ENCODE results near the gene THTPA. TPM values are rescaled to one million over a fixed set of nuclear protein-coding genes. Genes with fewer than 3 reads are reported as not detected.

THTPA gene
- total RNA-seq, 1 donor from 2014 or later: 115 TPM

GRCh38 chr14:23558346-23559009, 2.4 kb downstream of the THTPA start:
- H3K9me3 ChIP-seq: no peaks in the 10 kb centered on the region
- no peak overlapping the region for H3K27ac ChIP-seq
- no peak overlapping the region for H3K4me3 ChIP-seq
- peaks cover 5 to 21% of the 10 kb centered on the region in 2 donors for H3K4me1 ChIP-seq
- no peaks in the 10 kb centered on the region for H3K27me3 ChIP-seq
- no peak for DNase-seq (ENCODE audit: low spot score in 2 of 2)
- intact Hi-C loops (cut with DNase I): loop anchor here (5.0 to 10.0 kb wide), 3 partner anchors 194 to 534 kb away; partner anchors contain the start of genes EFS, PABPN1 and PCK2
- TF ChIP-seq, protein P1, sequence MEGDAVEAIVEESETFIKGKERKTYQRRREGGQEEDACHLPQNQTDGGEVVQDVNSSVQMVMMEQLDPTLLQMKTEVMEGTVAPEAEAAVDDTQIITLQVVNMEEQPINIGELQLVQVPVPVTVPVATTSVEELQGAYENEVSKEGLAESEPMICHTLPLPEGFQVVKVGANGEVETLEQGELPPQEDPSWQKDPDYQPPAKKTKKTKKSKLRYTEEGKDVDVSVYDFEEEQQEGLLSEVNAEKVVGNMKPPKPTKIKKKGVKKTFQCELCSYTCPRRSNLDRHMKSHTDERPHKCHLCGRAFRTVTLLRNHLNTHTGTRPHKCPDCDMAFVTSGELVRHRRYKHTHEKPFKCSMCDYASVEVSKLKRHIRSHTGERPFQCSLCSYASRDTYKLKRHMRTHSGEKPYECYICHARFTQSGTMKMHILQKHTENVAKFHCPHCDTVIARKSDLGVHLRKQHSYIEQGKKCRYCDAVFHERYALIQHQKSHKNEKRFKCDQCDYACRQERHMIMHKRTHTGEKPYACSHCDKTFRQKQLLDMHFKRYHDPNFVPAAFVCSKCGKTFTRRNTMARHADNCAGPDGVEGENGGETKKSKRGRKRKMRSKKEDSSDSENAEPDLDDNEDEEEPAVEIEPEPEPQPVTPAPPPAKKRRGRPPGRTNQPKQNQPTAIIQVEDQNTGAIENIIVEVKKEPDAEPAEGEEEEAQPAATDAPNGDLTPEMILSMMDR (IDR thresholded peaks at IDR 0.05): no peak
- peaks cover 0 to 10% of the 10 kb centered on the region in 2 donors for H3K36me3 ChIP-seq

- no peaks in the 10 kb centered on the region for H3K9me3 ChIP-seq
- intact Hi-C loops (cut with DNase I): loop anchor here (5.0 to 10.0 kb wide), 3 partner anchors 194 to 533 kb away; partner anchors contain the start of genes EFS, PABPN1 and PCK2
- TF ChIP-seq, protein P1 (IDR thresholded peaks at IDR 0.05): peak; percentile 57 to 82 (median 80)
- H3K36me3 ChIP-seq: peaks cover 0 to 10% of the 10 kb centered on the region in 2 donors
- H3K27me3 ChIP-seq: no peaks in the 10 kb centered on the region
- no peak overlapping the region for H3K4me3 ChIP-seq
- peaks cover 5 to 21% of the 10 kb centered on the region in 2 donors for H3K4me1 ChIP-seq
- no peak for DNase-seq (ENCODE audit: low spot score in 2 of 2)
- no peak overlapping the region for H3K27ac ChIP-seq
These were observed 3.2 kb downstream of the THTPA start for GRCh38 chr14:23559010-23559925.

DNA sequence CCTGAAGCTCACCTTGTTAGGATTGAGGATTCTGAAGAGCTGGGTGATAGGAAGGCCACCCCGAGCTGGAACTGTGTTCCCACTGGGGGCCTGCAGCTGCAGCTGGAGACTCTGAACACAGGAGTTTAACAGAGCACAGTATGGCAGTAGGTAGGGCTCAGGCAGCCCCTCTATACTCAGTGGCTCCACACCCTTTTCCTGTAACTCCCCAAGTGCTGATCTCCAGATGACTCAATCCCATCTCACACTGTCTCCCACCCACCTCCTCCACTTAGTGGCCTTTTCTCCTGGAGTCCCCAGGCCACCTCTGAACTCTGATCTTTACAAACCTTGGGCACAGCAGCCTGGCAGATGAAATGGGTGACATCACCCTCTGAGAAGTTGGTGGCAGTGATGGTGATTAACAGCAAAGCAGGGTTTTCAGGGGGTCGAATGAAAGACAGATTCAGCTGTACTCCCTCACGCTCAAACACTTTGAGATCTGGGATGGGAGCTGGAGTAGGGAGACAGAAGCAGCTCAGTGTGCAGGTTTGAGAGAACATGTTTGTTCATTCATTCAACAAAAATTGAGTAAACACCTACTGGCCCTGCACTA, 4.0 kb downstream of the THTPA start:
- no peak for DNase-seq (ENCODE audit: low spot score in 2 of 2)
- TF ChIP-seq, protein P1 (IDR thresholded peaks at IDR 0.05): no peak
- no peaks in the 10 kb centered on the region for H3K9me3 ChIP-seq
- H3K27me3 ChIP-seq: no peaks in the 10 kb centered on the region
- H3K4me3 ChIP-seq: no peak overlapping the region
- H3K27ac ChIP-seq: no peak overlapping the region
- peaks cover 5 to 19% of the 10 kb centered on the region in 2 donors for H3K4me1 ChIP-seq
- H3K36me3 ChIP-seq: peaks cover 0 to 10% of the 10 kb centered on the region in 2 donors
- intact Hi-C loops (cut with DNase I): loop anchor here (5.0 to 10.0 kb wide), 4 partner anchors 195 to 805 kb away; partner anchors contain the start of genes EFS, NFATC4, PABPN1 and PCK2

GRCh38 chr14:23561259-23561658, 5.2 kb downstream of the THTPA start:
- Histone ChIP-seq H3K36me3 (peaks cover 0 to 10% of the 10 kb centered on the region in 2 donors), H3K27ac (no peak overlapping the region), H3K9me3 (no peaks in the 10 kb centered on the region), H3K4me3 (no peak overlapping the region), H3K4me1 (peaks cover 0 to 13% of the 10 kb centered on the region in 2 donors), H3K27me3 (no peaks in the 10 kb centered on the region)
- intact Hi-C loops (cut with DNase I): loop anchor here (10.0 kb wide), 1 partner anchor 804 kb away; the partner anchor contains the start of gene NFATC4
- TF ChIP-seq, protein P1 (IDR thresholded peaks at IDR 0.05): no peak
- DNase-seq (ENCODE audit: low spot score in 2 of 2): no peak

Data from ascending aorta (tissue), 2 donors.